Endometrial microvascular endothelial cells (primary cell): ENCODE results near the gene ATAD3B. TPM values are rescaled to one million over a fixed set of nuclear protein-coding genes. Genes with fewer than 3 reads are reported as not detected.
"Not testable (repeated sequence)": the region's sequence is repeated elsewhere in the genome, so short reads cannot be mapped to it uniquely, and the experiment has no call there.

ENCODE experiments used
- in situ Hi-C: cut with HindIII; loops from 2 replicates; pipeline ENCODE4 v1.10.0; 2017; ENCODE audit warnings: low sequenced_read_pairs, low pct_unique_long_range_greater_than_20kb; ENCODE audit errors: inconsistent ontology term
- total RNA-seq: library from RNA; depleted of rRNA; stranded (reverse); fragments of >200 nt; gene quantifications from one replicate; pipeline ENCODE4 v1.2.3, GENCODE V29; 2015; ENCODE audit errors: inconsistent ontology term

ATAD3B gene
- 34.4 TPM for total RNA-seq

GRCh38 chr1:1471389-1472052 is at the start of gene ATAD3B:
TSS of gene ATAD3B (plus strand) at chr1:1471765. CDS start at chr1:1471885, 120 bp downstream.
- in situ Hi-C loops = no loop called here

GRCh38 chr1:1421907-1422464 is 49.6 kb upstream of the ATAD3B start:
- in situ Hi-C loops = no loop called here

GRCh38 chr1:1422465-1423244 is 48.9 kb upstream of the ATAD3B start:
- in situ Hi-C loops = no loop called here

GRCh38 chr1:1423245-1423597 is 48.3 kb upstream of the ATAD3B start:
- in situ Hi-C loops = no loop called here

- in situ Hi-C loops = no loop called here
These were observed 46.9 kb upstream of the ATAD3B start for GRCh38 chr1:1424707-1425106.

- in situ Hi-C loops = no loop called here
These were observed 46.2 kb upstream of the ATAD3B start for GRCh38 chr1:1425426-1425752.

GRCh38 chr1:1425753-1426495 is 45.6 kb upstream of the ATAD3B start:
- in situ Hi-C loops = no loop called here

- in situ Hi-C loops = no loop called here
These were observed 45.0 kb upstream of the ATAD3B start for GRCh38 chr1:1426496-1427105.

- in situ Hi-C loops = no loop called here
These were observed 44.3 kb upstream of the ATAD3B start for GRCh38 chr1:1427106-1427819.

- in situ Hi-C loops = no loop called here
These were observed 43.8 kb upstream of the ATAD3B start for GRCh38 chr1:1427820-1428148.

- in situ Hi-C loops = no loop called here
These were observed 43.4 kb upstream of the ATAD3B start for GRCh38 chr1:1428174-1428573.

- in situ Hi-C loops = not testable (repeated sequence)
These were observed 42.6 kb upstream of the ATAD3B start for GRCh38 chr1:1428967-1429366.

GRCh38 chr1:1429671-1430073 is 41.9 kb upstream of the ATAD3B start:
- in situ Hi-C loops = no loop called here

GRCh38 chr1:1430114-1430982 is 41.2 kb upstream of the ATAD3B start:
- in situ Hi-C loops = no loop called here

GRCh38 chr1:1430992-1431844 is 40.3 kb upstream of the ATAD3B start:
- in situ Hi-C loops = no loop called here

- in situ Hi-C loops = no loop called here
These were observed 39.7 kb upstream of the ATAD3B start for GRCh38 chr1:1431845-1432273.
